Peyer's patch (tissue), 4 donors: ENCODE measurements around the gene ADNP2.
A peak's percentile ranks its signal among the peaks of the same experiment; 100 is the strongest.

Experiments used
- CTCF ChIP-seq, 6 experiments: fragments of 450-650 bp in 4 of 6; fragments of 200-600 bp in 2 of 6; sonication (generic) in 1 of 6; IDR thresholded peaks; one replicate each; pipeline ENCODE4 v1.5.1; 2017 to 2019; ENCODE audit warnings: antibody characterized with exemption in 6 of 6, mild to moderate bottlenecking in 3 of 6, moderate library complexity in 1 of 6
- POLR2A ChIP-seq, 2 donors: fragments of 450-650 bp; IDR thresholded peaks; one replicate each; pipeline ENCODE4 v1.5.1; 2017; ENCODE audit warnings: antibody characterized with exemption in 2 of 2, mild to moderate bottlenecking in 2 of 2, moderate library complexity in 2 of 2

DNA sequence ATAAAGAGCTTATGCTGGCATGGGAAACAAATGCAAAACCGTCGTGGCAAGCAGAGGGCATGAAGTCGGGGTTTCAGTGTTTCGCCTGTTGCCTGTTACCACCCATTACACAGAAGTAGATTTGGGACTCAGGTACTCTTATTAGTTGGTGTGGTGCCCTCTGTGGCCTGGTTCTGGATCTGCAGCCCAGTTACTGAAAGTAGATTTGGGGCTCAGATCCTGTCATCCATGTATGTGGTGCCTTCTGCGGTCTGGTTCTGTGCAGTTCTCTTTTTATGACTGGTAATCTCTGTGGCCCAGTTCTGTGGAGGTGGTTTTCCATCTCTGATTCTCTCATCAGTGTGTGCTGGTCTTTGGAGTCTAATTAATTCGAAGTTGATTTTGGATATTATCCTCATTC, 45.2 kb downstream of the ADNP2 start:
- TF ChIP-seq CTCF (IDR thresholded peaks at IDR 0.05) = peak in 5 of 6 experiments; percentile 17 to 48 (median 27)
- no peak for TF ChIP-seq POLR2A (IDR thresholded peaks at IDR 0.05)
